Measurements from ENCODE around the gene ACTG2. TPM values are rescaled to one million over a fixed set of nuclear protein-coding genes. Genes with fewer than 3 reads are reported as not detected.

Gene ACTG2
- total and polyA plus RNA-seq, 10 of the 15 experiments (the other 5 are each of a cell fraction or from before 2014, with no cell fraction given): 0.06 to 0.97 (median 0.12) TPM; not detected in 7

DNA sequence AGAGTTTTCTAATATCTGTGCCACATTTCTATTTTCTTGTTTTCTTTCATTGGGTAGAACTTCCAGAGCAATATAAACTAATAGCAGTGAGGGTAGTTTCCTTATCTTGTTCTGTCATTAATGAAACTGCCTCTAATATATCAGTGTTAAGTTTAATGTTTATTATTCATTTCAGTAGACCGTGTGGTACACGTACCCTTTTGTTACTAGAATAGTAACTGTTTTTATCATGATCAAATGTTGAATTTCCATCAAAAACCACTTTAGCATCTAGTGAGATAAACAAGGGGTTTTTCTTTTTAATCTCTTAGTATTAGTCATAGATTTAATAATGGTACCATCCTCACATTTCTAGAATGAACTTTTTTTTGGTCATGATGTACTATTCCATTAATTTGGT lies 49.9 kb downstream of the ACTG2 start:
- in situ Hi-C loops (cut with MboI): no loop called here
- H3K9me3 ChIP-seq (replicated peaks; ENCODE audit: control insufficient read depth, insufficient read depth, low read length): no peaks in the 10 kb centered on the region
- CTCF ChIA-PET: no interaction called here

More for the DNA sequence above, 49.9 kb downstream of the ACTG2 start:
- peaks cover 66% of the 10 kb centered on the region for H3K79me2 ChIP-seq (ENCODE audit: control insufficient read depth, insufficient read depth, low read length)
- ChIA-PET SMC1A (ENCODE audit: uncharacterized antibody, unreplicated experiment) (interaction anchor here (0.6 kb wide), 1 partner anchor 38 kb away, joined by 3 read pairs; no protein-coding TSS in a partner anchor), POLR2A (no interaction called here), RAD21 (ENCODE audit: unreplicated experiment) (no interaction called here)
- 67% methylated on average over 2 of the region's 2 CpGs for WGBS (ENCODE audit: insufficient coverage, insufficient replicate concordance, low lambda C conversion rate, missing lambda C conversion rate)
- no peak overlapping the region for H3K4me2 ChIP-seq (ENCODE audit: control insufficient read depth, insufficient read depth)
- DNase-seq (ENCODE audit: low read depth, low spot score): no peak
- ATAC-seq: no peak
- no peak overlapping the region for H2AFZ ChIP-seq (ENCODE audit: control insufficient read depth, low read depth, low read length)
- H3K27me3 ChIP-seq (replicated peaks in 1 of 2; ENCODE audit: control insufficient read depth in 2 of 2, insufficient read depth in 2 of 2, low read length in 1 of 2): no peaks in the 10 kb centered on the region
- no peak overlapping the region for H3K27ac ChIP-seq (ENCODE audit: control insufficient read depth, insufficient read depth)
- peaks cover 8% of the 10 kb centered on the region; the same call in 1 of the 2 replicates for H3K4me1 ChIP-seq (ENCODE audit: control insufficient read depth, insufficient read depth, low read length)
- no peaks in the 10 kb centered on the region for H4K20me1 ChIP-seq (ENCODE audit: control insufficient read depth, insufficient read depth)
- no peak for FAIRE-seq
- no TSS peak for BruUV-seq (replicated peaks)
- H3K4me3 ChIP-seq: no peak overlapping the region
- intact Hi-C loops (cut with micrococcal nuclease; ENCODE audit: unreplicated experiment): no loop called here
- H3K36me3 ChIP-seq (ENCODE audit: control insufficient read depth in 2 of 2, insufficient read depth in 2 of 2, low read length in 1 of 2): peaks cover 7 to 20% of the 10 kb centered on the region in 2 experiments; a peak in 3 of 4 replicates
- H3K9ac ChIP-seq (ENCODE audit: control insufficient read depth, insufficient read depth, low read length): no peak overlapping the region
- TF ChIP-seq STAT3 (IDR thresholded peaks at IDR 0.05; ENCODE audit: low read depth, low read length) (no peak), SIN3A (IDR thresholded peaks at IDR 0.05; ENCODE audit: low read depth, low read length) (no peak), NFYA (IDR thresholded peaks at IDR 0.05; ENCODE audit: borderline replicate concordance, low read depth, low read length) (no peak), WRNIP1 (IDR thresholded peaks at IDR 0.05; ENCODE audit: borderline replicate concordance, low read depth, low read length) (no peak), GATAD2B (conservative IDR thresholded peaks at IDR 0.05; ENCODE audit: low read depth) (no peak), ZNF384 (IDR thresholded peaks at IDR 0.05; ENCODE audit: borderline replicate concordance, low read depth, low read length) (no peak), JUNB (IDR thresholded peaks at IDR 0.05) (peak; percentile 41), RUNX3 (IDR thresholded peaks at IDR 0.05; ENCODE audit: low read length) (peak; percentile 48; the same call in 1 of the 2 replicates), BRCA1 (IDR thresholded peaks at IDR 0.05; ENCODE audit: low read depth, low read length) (no peak)
- TF ChIP-seq, protein P1, sequence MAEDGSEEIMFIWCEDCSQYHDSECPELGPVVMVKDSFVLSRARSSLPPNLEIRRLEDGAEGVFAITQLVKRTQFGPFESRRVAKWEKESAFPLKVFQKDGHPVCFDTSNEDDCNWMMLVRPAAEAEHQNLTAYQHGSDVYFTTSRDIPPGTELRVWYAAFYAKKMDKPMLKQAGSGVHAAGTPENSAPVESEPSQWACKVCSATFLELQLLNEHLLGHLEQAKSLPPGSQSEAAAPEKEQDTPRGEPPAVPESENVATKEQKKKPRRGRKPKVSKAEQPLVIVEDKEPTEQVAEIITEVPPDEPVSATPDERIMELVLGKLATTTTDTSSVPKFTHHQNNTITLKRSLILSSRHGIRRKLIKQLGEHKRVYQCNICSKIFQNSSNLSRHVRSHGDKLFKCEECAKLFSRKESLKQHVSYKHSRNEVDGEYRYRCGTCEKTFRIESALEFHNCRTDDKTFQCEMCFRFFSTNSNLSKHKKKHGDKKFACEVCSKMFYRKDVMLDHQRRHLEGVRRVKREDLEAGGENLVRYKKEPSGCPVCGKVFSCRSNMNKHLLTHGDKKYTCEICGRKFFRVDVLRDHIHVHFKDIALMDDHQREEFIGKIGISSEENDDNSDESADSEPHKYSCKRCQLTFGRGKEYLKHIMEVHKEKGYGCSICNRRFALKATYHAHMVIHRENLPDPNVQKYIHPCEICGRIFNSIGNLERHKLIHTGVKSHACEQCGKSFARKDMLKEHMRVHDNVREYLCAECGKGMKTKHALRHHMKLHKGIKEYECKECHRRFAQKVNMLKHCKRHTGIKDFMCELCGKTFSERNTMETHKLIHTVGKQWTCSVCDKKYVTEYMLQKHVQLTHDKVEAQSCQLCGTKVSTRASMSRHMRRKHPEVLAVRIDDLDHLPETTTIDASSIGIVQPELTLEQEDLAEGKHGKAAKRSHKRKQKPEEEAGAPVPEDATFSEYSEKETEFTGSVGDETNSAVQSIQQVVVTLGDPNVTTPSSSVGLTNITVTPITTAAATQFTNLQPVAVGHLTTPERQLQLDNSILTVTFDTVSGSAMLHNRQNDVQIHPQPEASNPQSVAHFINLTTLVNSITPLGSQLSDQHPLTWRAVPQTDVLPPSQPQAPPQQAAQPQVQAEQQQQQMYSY (CRISPR knock-in tag; IDR thresholded peaks at IDR 0.05): no peak
- TF ChIP-seq, protein P2, sequence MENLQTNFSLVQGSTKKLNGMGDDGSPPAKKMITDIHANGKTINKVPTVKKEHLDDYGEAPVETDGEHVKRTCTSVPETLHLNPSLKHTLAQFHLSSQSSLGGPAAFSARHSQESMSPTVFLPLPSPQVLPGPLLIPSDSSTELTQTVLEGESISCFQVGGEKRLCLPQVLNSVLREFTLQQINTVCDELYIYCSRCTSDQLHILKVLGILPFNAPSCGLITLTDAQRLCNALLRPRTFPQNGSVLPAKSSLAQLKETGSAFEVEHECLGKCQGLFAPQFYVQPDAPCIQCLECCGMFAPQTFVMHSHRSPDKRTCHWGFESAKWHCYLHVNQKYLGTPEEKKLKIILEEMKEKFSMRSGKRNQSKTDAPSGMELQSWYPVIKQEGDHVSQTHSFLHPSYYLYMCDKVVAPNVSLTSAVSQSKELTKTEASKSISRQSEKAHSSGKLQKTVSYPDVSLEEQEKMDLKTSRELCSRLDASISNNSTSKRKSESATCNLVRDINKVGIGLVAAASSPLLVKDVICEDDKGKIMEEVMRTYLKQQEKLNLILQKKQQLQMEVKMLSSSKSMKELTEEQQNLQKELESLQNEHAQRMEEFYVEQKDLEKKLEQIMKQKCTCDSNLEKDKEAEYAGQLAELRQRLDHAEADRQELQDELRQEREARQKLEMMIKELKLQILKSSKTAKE (IDR thresholded peaks at IDR 0.05; ENCODE audit: low read depth, poor library complexity, severe bottlenecking): no peak
